Measurements from ENCODE around the gene PARP15. TPM values are rescaled to one million over a fixed set of nuclear protein-coding genes. Genes with fewer than 3 reads are reported as not detected.
A peak's percentile ranks its signal among the peaks of the same experiment; 100 is the strongest.
"Not testable (repeated sequence)": the region's sequence is repeated elsewhere in the genome, so short reads cannot be mapped to it uniquely, and the experiment has no call there.

PARP15 gene
- total RNA-seq, 1 donor from 2014 or later, result 0.08 TPM

DNA sequence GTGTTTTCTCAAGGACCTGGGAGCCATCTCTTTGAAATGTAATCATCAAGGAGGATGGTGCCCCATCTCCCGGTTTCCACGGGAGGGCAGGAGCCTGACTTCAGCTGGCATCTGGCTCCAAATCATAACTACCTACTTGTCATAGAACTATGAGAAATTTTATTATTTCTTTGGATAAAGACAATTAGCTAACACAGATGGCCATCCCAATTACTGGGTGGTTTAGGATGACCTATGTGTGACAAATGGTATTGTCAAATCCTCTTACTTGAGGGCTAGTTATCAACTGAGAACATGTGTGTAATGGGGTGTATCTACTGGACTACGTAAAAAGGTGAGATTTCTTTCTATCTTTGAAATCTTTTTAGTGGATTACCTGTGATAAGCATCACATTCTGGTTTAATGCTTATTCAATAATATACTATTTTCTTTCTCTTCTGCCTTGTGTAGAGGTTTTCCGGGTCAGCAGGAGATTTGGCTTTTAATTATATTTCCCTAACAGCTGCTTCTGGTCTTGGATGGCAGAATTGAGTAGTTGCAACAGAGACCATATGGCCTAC is 87.9 kb downstream of the PARP15 start:
- DNase-seq (ENCODE audit: low read depth), result no peak

DNA sequence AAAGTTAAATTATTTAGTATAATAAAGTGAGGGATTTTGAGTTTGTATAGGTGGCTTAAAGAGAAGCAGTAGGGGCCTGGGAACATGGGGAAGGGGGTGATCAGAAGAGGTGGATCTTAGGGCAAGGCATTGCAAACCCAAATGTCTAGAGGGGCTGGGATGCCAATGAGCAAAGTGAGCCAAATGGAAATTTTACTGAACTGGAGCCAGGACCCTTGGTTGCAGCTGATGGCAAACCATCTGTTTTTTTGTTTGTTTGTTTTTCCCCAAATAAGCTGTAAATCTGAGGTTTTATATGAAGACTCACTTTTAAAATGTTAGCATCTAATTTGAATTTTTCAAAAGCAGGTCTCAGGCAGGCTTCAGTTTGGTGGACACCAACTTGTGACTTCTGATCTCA is 88.4 kb downstream of the PARP15 start:
- no peak for DNase-seq (ENCODE audit: low read depth)

DNA sequence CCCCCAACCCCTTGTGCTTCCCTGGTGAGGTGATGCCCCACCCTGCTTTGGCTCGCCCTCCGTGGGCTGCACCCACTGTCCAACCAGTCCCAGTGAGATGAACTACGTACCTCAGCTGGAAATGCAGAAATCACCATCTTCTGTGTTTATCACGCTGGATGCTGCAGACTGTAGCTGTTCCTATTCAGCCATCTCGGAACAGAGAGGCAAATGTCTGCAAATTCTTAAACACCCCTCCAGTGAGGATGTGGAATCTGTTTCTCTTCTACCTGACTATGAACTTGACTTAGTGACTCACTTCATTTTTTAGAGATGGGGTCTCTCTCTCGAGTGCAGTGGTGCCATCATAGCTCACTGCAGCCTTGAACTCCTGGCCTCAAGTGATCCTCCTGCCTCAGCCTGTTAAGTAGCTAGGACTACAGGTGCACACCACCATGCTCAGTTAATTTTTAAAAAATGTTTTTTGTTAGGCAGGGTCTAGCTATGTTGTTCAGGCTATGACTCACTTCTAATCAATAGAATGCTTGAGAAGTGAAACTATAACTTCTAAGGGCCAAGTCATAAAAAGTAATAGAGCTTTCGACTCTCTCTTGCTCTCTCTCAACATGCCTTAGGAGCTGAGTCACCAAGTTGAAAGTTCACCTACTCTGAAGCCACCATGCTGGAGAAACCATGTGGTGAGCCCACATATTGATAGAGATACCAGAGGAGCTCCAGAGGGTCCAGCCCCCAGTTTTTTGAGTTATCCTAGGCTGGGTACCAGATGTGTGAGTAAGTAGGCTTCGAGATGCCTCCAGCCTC is 91.7 kb downstream of the PARP15 start:
- no peak for DNase-seq (ENCODE audit: low read depth)

DNA sequence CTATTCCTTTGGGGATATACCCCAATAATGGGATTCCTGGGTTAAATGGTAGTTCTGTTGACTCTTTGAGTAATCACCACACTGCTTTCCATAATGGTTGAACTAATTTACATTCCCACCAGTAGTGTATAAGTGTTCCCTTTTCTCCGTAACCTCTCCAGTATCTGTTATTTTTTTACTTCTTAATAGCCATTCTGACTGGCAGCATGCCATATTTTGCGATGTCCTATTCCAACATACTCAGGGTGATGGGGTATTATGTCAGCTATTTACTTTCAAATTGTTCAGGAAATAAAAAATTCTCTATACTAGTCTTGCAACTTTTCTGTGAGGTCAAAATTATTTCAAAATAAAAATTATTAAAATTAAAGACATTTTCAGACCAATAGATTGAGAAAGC is 94.1 kb downstream of the PARP15 start:
- DNase-seq (ENCODE audit: low read depth), result no peak

DNA sequence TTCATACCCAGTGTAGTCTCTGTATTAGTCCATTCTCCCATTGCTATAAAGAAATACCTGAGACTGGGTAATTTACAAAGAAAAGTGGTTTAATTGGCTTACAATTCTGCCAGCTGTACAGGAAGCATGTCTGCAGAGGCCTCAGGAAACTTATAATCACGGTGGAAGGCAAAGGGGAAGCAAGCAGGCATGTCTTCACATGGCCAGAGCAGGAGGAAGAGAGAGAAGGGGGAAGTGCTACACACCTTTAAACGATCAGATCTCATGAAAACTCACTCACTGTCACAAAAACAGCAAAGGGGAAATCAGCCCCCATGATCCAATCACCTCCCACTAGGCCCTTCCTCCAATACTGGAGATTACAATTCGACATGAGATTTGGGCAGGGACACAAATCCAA is 96.9 kb downstream of the PARP15 start:
- no peak for DNase-seq (ENCODE audit: low read depth)

DNA sequence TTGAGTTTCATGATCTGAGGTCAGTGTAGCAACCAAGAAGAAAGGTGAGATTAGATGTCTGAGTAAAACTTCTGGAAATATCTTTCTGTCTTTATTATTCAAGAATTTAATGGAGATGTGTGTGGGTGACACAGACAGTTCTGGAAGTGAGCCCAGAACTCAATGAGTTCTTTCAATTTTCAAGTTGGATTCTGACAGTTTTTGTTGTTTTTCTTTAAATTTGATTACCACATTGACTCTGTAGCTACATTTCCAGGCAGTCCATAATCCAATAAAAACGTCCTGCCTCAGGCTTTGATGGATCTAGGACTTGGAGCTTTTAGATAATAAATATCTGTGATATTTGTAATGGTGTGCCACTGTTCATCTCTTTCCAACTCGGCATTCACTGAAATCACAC is 99.3 kb downstream of the PARP15 start:
- peak; percentile 27 for DNase-seq (ENCODE audit: low read depth)

DNA sequence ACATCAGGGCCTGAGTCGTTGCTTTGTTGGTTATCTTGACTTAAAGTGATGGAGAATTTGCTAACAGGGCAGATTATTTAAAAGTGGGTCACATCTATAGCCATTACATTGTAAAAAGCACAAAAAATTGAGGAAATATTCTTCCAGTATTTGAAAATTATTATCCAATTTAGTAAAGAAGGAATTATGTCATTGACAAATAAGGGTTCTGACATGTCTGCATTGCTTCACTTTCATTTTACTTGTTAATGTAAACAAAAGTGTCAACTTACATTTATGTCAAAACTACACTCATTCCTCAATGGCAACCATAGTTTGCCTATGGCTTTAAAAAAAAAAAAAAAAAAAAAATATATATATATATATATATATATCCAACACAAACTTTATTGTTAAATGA is 99.8 kb downstream of the PARP15 start:
- no peak for DNase-seq (ENCODE audit: low read depth)

DNA sequence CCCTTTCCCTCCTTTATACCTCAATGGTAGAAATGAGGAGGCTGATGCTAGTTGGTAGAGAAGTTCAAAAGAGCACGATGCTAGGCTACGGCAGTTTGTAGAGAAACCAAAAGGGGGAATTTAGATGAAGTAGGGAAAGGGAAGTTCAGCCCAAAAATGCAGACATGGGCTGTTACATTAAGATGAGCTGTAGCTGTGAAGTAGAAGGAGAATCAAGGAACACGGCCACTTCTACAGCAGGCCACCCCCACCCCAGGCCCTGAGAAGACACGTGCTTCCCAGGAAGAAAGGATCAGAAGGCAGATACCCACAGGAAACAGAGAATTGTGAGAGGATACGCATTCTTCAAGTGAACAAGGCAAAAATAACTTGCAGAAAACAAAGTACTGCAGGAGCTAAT is 101.1 kb downstream of the PARP15 start:
- DNase-seq (ENCODE audit: low read depth), result no peak

DNA sequence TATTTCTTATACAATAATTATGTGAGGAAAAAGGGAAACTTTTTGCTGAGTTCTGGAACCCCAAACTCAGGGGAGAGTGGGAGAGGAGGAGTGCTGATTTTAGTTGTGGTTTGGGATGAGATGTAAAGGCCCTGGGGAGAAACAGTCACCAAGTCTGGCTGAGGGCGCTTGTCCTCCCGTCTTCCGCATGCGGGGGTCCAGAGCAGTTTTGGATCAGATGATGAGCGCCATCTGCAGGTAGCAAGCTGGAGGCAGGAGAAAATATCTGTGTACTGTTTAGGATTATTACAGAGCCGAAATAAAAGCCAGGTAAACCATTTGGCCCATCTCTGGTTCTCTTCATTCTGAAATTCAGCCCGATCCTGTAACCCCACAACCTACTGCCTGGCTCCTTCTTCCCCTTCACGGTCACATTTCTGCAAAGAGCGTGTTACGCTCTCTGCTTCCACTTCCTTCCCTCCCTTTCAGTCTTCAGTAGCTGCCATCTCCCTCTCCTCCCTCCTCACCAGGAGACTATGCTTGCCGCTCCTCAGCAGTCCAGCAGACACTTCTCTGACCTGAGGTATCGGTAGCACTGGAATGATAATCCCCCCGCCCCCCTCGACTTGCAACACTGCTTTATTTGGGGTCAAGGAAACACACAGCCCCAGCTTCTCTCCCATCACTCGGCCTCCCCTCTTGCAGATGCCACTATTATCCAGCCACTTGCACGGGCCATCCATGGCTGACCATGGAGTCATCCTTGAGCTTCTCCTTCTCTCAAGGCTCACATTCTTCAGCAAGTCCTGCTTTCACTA is 101.8 kb downstream of the PARP15 start:
- peak; percentile 80 for DNase-seq (ENCODE audit: low read depth)

DNA sequence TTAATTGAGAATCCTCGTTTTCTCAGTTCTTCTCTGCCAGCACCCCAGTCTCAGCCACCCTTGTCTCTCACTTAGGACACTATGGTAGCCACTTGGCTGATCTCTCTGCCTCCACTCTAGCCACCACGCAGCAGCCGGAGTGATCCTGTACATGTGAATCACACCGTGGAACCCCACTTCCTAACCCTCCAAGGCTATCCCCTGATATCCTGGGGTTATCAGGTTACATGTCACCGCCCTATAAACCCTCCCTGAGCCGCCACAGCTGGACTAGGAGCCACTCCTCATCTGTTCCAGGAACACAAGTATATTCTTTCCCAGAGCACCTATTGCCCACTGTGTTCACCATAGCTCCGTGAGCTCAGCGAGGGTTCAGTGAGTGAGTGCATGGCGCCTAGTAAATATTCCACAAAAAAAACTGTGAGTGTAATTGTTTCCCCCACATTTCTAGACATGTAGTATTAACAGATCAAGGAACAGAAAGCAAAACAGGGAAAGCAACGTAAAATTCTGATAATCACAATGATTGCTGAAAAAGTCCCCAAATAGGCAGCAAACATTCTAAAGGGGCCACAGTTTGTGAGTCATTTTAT is 102.5 kb downstream of the PARP15 start:
- DNase-seq (ENCODE audit: low read depth), result peak; percentile 36

DNA sequence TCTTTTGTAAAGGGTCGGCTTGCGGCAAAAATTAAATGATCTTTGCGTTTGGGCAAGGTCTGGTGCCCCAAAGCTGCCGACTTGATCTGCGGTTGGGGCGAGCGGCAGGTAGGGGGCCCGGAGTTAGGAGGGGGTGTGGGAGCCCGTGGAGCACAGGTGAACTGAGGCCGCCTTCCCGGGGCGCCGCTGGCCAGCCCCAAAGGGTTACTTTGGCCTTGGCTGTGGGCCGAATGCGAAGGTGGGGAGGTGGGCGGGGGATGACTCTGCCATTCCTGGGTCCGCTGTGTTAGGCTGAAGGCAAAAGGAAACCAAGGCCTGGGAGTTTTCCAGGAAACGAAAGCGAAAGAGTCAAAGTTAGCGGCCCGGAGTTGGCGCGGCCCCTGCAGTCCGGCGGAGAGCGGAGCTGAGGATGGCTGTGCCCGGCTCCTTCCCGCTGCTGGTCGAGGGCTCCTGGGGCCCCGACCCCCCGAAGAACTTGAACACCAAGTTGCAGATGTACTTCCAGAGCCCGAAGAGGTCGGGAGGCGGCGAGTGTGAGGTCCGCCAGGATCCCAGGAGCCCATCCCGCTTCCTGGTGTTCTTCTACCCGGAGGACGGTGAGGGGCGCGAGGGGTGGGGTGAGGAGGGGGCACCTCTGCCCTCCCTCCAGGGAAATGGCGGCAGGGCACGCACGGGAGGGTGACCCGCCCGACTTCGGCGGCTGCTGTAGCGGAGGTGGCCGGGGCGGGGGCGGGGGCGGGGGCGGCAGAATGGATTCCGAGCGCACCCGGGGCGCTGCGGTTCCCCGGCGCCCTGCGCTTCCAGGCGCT is 103.2 kb downstream of the PARP15 start, which contains the start of gene PARP14:
Gene PARP14, plus strand, starts transcription at position 365 of the 809 bp plus-strand sequence. Its CDS starts 45 bp downstream, at position 410.
- peak; percentile 67 for DNase-seq (ENCODE audit: low read depth)

DNA sequence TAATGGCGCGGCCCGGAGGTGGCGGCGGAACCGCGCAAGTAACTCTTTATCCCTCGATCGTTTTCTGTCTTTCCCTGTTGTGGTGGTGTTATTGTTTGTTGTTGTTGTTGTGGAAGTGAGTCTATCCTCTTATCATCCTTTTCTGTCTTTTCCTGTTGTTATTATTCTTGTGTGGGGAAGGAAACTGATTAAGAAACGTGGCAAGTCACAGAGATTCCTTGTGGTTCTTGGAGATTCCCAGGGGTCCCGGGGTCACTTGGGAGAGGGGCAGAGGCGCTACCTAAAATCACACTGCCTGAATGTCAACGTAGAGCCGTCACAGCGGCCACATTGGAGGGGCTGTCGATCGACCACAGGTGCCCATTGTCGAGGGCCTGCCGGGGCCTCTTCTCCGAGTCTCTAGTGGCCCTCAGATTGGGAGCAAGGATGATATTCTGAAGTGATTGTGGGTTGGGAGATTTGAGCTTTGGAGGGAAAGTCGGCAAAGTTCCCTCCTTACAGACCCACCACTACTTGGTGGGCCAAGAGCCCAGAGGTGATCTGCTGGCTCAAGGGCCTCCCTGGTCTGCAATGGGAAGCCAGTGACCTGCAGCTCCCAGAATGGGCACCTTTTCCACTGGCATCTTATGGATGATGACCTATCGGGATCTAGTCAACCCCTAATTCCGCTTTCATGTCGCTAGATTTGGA is 104.0 kb downstream of the PARP15 start:
- no peak for DNase-seq (ENCODE audit: low read depth)

DNA sequence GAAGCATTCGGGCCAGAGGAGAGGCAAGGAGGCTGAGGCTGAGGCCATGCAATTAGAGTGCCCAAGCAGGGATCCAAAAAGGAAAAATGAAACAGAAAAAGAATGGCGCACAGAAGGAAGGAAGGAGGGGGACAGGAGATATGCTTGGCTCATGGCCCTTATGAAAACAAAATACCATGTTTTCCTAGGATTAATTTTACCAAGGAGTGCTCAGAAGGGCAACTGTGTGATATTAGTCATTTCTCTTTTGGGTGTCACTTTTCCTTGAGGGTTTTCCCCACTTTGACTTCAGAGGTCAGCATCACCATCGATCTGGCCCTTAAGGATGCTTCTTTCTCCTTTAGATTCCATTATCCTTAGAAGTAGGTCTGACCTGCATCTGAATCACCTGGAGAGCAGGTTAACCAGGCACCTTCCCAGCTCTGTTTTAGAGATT is 104.5 kb downstream of the PARP15 start:
- DNase-seq (ENCODE audit: low read depth), result no peak

DNA sequence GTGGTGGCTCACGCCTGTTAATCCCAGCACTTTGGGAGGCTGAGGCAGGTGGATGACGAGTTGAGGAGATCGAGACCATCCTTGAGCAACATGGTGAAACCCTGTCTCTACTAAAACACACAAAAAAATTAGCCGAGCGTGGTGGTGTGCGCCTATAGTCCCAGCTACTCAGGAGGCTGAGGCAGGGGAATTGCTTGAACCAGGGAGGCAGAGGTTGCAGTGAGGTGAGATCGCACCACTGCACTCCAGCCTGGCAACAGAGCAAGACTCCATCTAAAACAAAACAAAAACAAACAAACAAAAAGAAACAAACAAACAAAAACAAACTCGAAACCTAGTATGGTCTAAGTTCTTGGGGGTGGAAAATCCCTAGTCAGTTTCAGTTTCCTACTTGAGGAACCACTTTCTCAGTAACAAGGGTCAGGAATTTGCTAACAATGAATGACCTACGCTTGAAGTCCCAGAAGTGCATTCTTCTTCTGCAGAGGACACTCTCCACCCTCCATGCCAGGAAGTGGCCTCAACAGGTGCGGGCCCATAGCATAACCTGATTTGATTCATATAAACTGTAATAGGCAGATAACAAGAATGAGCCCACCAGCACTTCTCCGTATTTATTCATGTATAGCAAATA is 105.4 kb downstream of the PARP15 start:
- DNase-seq (ENCODE audit: low read depth), result not testable (repeated sequence)

DNA sequence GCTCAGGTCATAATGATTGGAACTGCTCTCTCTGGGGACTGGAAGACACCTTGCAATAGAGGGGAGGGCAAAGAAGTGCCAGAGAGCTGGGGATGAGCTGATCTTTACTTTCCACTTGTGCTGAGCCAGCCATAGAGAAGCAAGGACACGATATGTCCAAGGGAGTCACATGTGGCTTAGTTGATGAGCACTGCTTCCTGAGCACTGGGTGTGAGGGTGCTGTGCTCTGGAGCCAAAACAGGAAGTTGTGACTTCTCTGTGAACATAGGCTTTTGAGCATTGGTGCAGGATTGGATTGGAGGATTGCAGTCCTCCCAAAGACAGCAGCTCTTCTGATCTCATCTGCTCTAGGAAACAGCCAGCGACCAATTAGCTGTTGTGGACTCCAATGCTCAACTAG is 109.8 kb downstream of the PARP15 start:
- no peak for DNase-seq (ENCODE audit: low read depth)

All from myocyte (in vitro differentiated cells).